GM19240 (cell line): ENCODE measurements around the gene RAD50.
"Not testable (repeated sequence)": the region's sequence is repeated elsewhere in the genome, so short reads cannot be mapped to it uniquely, and the experiment has no call there.

Experiments used
- DNase-seq: peaks from one replicate; pipeline ENCODE4 v3.0.0; 2011; ENCODE audit warnings: low spot score; ENCODE audit not compliant: insufficient read length

The RAD50 gene

DNA sequence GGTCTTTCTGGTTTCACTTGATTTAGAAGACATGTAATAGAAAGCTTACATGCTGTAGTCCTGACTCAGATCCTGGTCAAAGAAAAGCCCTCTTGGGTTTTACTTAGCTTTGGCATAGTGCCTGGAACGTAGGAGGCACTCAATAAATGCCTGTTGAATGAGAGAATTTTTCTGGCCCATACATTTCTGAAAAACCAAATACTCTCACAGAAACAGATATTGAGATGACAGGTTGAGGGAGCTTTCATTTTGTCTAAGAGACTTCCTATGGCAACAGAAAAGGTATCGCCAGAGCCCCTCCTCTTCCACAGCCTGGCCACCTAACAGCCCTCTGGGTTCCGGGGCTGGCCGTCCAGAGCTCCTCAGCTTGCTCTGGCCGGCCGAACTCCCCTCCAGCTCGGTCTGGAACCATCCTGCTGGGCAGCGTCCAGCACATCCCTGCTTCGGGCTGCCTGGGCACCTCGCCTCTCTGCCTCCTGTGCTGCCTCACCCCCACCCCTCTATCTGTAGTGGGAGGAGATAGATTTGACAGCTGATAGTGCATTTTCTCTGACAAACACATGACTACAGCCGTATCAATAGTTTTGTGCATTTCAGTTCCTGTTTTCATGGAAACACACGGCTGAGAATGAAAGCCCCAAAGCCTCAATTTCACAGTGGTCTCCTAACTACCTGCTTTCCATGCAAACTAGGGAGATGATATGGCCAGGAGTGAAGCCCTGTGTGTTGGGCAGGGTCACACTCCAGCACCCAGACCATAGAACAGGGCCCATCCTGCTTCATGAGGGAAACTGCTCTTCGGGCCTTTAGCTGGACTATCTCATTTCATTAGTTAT, 118.1 kb downstream of the RAD50 start:
- DNase-seq, result peak; percentile 69

DNA sequence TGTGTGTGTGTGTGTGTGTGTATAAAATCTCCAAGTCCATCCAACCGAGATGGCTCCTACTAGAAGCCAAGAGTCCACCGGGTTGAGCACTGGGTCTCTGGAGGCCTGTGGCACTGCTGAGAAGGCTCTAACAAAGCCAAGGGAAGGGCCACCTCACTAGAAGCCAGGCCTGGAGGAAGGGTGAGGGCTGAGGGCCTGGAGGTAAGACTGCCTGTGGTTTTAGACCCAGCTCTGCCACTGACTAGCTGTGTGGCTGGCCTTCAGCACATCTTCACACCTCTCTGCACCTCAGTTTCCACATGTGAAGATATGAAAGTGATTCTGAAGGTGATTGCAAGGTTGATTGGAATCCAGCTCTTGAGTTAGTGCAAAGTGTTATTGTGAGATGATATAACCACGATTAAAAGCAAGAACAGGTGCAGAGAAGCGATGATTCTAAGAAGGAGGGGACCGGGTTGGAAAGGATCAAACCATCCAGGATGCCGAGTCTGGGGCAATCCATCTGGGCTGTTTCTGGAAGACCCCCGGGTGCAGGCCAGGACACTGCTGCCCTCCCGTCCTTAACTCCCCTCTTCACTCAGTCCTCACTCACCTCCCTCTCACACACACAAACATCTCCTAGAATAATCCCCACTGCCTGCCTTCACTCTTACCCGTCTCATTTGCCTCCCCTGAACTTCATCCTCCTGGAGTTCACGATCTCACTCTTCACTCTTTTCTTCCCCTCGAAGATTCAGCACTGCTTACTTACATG, 119.3 kb downstream of the RAD50 start:
- DNase-seq, result no peak

DNA sequence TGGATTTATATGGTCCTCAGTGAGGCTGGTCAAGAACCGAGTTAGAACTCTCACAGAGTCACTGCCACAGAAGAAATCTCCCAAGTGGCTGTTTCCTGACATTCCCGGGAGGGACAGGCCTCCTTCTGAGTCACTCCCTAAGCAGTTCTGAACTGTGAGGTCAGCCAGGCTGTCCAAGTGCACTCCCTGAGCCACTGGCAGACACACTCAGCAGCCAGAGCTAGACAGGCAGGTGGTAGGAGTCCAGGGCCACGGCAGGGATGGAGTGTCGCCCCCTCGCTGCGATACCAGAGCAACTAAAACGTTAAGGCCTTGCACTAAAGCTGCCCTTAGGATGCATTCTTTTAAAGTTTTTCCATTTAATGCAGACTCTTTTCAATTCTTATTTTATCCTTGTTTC, 120.4 kb downstream of the RAD50 start:
- DNase-seq, result no peak

DNA sequence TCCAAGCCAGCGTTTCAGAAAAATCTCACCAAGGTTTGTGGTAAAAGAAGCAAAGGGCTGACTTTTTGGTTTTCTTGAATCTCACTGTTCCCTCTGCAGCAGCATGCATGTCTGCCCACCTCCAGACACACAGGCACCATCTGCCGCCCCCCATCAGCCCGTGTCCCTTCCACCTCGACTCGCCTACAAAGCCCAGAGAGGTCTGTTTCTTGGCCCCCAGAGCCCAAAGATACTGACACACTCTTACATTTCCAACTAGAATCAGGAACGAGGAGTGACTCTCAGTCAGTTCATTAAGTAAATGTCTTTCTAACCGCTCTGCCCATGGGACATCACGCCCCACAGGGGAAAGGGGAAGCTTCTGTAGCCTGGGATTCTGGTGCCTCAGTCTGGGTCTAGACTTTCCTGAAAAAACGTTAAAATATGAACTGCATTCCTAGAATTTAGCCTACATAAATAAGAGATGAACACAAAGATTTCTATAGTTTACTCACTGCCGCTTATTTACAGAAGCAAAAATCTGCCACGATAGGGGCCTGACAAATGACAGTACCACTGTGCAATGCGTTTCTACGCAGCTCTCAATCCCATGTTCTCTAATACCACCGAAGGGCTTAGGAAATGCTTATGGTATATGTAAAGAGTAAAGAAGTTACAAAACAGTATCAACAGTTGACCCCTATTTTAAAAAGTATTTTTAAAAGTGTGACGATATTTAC, 121.1 kb downstream of the RAD50 start:
- no peak for DNase-seq

DNA sequence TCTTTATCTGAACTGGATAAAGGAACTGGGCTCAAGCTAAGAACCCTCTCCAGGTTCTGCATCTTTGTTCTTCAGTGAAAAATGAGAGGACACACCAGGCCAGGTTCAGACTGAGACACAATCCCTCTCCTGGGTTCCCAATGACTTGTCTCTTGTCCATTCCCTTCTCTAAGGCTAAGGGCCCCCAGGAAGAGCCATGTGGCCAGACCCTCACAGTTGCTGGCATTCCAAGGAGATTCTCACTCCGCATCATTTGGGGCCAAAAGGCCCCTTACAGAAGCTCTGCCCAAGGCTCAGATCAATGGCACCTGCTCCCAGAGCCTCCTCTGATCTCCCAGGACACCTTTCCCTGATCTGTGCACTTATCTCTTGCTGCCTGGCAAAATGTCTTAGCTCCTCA, 122.0 kb downstream of the RAD50 start:
- DNase-seq, result no peak

DNA sequence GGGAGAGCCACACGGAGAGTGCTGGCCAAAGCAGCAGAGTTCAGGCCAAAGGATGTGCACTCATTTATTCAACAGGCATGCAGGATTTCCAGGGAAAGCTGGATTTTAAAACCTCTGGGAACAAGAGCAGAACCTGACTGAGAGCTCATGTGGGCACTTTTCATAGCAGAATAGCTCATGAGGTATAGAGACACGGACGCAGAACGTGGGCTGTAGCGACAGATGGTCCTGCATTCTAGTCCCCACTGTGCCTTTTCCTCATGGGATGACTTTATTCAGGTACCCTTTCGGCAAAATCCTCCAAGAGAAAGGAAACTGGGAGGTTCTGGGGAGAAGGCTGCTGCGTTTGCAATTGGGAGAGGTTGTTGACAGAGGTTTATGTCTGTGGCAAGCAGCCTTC, 122.4 kb downstream of the RAD50 start:
- no peak for DNase-seq

DNA sequence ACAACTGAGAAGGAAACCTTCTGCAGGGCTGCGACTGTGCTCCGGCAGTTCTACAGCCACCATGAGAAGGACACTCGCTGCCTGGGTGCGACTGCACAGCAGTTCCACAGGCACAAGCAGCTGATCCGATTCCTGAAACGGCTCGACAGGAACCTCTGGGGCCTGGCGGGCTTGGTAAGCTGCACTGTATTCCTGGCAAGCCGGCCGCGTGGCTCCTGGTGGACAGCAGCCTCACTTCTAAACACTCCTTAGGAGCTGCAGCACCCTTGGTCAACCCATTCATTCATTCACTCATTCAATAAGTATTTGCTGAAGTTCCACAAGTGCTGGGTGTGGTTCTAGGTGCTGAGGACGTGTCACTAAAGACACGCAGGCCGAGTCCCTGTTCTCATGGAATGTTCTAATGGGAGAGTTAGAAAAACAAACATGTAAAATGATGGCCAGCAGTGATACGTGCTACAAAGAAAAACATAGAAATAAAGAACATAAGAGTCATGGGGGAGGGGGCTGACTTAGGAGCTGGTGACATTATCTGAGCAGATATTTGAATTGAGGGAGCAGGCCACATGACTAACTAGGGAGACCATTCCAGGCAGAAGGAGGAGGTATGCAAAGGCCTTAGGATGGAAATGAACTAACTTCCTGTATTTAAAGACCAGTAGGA, 123.1 kb downstream of the RAD50 start:
- DNase-seq, result no peak

DNA sequence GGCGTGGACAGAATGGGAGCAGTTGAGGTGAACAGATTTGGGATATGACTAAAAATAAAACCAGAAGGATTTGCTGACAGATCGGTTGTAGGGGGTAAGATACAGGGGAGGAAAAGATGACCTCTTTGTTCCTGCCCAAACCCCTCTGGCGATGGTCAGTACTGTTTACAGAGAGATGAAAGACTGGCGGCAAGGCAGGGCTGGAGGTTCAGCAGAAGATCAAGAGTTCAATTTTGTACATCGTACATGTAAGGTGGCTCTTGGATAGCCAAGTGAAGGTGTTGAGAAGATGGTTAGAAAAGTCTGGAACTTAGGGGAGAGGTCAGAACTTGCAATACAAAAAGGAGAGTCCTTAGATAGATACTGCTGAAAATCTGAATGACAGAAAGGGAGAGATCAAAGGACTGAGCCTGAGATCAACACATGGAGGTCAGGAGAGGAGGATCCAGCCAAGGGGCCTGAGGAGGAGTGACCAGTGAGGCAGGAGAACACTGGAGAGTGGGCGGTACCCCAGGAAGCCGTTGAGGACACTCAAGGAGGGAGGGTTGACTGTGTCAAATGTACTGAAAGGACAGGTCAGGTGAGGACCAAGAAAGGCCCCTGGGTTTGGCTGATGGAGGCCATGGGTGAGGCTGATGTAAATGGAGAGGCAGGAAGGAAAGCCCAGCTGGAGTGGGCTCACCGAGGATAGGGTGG, 124.2 kb downstream of the RAD50 start:
- DNase-seq, result no peak

DNA sequence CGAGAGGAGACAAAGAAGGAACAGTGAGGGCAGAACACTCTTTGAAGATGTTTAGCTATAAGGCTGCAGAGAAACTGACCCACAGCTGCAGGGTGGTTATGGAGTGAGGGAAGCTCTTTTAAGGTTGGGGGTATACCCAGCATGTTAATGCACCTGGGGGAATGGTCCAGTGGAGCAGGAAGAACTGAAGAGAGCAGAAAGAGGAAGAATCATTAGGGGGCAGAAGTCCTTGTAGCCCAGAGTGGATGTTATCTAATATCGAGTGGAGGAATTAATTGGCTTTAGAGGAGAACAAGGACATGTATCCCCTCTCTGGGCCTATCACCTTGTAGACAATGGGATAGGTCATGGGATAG, 124.7 kb downstream of the RAD50 start:
- DNase-seq, result no peak

DNA sequence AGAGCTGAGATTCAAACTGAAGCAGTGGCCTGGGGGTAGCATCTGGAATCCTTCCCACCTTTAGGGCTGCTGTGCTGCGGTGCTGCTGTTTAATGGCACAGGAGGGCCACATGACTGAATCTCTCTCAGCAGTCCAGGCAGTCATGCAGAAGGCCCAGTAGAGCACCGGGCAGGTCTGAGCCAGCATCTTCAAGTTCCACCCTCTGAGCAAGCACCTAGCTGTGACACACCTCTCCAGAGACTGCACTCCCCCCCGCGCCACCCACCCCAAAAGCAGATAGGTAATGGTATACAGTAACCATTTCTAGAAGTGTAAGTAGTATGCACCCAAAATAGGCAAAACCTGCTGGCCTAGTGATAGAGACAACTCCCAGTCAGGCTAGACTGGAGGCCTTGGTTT, 125.2 kb downstream of the RAD50 start:
- no peak for DNase-seq

DNA sequence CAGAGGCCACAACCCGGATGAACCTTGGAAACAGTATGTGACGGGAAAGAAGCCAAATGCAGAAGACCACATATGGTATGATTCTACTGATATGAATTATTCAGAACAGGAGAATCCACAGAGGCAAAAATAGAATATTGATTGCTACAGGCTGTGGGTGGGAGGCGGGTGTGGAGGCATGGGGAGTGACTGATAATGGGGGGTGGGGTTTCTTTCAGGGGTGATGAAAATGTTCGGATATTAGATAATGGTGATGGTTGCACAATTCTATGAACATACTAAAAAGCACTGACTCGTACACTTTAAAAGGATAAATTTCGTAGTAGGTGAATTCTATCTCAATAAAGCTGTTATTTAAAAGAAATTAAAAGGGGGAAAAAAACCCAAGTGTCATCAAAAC, 127.7 kb downstream of the RAD50 start:
- no peak for DNase-seq

DNA sequence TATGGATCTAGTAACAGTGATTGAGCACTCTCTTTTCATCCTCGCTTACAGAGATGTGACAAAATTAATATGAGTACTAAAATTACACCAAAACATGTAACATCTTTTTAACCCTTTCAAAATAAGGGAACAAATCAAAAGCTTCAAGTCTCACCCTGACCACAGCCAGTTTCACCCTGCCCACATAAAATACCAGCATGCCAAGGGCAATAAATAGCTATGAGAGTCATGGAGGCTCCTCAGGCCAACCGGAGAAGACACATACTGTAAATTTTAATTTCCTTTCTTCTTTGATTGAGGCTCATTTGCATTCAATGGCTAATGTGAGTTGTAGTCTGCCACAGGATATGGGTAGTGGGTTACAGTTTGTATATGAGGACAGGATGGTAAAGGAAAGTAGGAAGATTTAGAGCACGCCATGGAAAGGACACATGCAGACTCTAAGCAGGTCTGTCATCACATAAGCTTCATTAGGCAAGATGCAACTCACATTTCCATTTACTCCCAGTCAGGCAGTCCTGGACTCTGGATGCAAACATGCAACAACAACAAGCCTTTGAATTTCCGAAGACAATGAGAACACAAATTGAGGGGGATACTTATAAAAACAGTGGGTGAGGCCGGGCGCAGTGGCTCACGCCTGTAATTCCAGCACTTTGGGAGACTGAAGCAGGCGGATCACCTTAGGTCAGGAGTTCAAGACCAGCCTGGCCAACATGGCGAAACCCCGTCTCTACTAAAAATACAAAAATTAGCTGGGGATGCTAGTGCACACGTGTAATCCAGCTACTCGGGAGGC, 128.3 kb downstream of the RAD50 start:
- no peak for DNase-seq

DNA sequence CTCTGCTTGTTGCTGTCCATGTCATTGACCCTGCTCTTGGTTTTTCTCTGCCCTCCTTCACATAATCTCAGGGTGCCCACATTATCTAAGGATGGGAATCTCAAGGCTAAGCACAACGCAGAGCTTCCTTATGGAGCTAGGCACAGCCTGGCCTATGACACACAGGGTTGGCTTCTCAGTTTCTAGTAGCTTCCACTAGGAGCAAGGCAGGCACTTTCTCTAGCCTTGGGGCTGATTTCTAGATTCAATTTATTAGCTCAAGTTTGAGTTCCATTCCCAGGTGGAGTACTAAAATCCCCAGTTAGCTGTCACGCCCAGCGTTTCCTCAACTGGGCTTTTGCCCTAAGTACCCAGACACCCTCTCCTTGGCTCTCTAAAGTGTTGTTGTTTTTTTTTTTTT, 129.4 kb downstream of the RAD50 start:
- DNase-seq, result no peak

DNA sequence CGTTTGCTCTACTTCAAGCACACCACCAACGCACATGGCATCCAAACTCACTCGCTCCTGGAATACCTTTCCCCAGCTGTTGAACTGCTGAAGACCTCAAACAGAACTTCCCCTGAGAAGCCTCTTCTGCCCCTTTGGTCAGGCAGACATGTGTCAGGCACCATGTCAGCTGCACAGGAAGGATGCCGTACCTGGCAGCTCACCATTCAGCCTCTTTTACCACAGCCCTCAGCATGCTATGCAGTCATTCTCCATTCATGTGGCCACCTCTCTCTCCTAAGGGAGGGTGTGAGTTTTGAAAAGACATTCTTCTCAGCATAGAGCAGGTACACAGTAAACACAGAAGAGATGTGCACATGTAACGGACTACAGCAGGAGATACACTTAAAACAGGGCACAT, 131.2 kb downstream of the RAD50 start:
- DNase-seq, result no peak

DNA sequence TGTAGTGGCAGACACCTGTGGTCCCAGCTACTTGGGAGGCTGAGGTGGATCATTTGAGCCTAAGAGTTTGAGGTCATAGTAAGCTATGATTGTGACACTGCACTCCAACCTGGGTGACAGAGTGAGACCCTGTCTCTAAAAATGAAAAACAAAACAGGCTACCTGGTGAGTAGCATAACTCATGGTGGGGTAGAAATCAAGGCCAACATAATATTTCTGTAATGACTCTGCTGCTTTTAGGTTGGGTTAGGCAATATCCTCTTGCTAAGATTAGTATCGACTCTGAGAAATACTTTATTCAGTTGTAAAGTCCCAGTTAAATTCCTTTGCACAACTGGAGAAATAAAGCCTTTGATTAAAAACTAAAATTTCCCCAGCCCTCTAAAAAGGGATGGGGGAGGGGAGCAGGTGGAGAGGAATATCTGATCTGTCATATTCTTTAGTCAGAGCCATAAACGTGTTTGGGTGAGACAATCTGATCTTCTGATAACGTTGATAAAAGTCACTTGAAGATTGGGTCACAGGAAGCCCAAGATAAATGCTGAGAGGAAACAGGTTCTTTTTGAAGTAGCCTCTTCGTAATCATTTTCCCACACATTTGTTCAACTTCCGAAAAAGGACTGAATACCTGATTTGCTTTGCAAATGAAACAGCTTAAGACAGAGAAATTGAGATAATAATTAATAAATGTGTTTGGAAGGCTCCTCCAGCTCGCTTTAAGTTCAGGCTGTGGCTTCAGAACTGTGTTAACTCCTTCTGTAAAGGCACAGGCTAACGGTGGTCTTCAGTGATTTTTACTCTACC, 132.0 kb downstream of the RAD50 start:
- DNase-seq, result no peak

DNA sequence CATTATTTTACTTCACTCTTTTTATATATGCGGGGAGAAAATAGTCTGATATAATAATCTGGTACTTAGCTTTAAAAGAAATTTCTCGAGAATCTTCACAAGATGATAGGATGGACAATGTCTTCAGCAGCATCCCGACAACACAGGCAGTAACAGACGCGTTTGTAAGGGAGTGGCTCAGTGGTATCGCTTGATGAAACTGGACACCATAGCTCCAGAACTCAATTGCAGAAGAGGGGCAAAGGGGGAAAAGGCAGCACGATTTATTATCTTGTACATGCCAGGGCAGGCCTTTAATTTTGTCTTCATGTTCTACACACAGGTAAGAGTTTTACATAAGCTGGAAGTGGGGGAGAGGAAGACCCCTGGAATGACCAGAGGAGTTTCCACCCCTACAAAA, 132.7 kb downstream of the RAD50 start:
- no peak for DNase-seq

DNA sequence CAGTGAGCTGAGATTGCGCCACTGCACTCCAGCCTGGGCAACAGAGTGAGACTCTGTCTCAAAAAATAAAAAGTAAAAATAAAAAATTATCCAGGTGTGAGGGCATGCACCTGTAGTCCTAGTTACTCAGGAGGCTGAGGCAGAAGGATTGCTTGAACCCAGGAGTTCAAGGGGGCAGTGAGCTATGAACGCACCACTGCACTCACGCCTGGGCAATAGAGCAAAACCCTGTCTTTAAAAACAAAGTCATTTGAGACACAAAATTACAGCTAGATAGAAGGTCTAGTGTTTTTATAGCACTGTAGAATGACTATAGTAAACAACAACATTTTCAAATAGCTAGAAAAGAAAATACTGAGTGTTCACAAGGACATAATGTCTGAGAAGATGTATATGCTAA, 133.4 kb downstream of the RAD50 start:
- DNase-seq, result no peak

DNA sequence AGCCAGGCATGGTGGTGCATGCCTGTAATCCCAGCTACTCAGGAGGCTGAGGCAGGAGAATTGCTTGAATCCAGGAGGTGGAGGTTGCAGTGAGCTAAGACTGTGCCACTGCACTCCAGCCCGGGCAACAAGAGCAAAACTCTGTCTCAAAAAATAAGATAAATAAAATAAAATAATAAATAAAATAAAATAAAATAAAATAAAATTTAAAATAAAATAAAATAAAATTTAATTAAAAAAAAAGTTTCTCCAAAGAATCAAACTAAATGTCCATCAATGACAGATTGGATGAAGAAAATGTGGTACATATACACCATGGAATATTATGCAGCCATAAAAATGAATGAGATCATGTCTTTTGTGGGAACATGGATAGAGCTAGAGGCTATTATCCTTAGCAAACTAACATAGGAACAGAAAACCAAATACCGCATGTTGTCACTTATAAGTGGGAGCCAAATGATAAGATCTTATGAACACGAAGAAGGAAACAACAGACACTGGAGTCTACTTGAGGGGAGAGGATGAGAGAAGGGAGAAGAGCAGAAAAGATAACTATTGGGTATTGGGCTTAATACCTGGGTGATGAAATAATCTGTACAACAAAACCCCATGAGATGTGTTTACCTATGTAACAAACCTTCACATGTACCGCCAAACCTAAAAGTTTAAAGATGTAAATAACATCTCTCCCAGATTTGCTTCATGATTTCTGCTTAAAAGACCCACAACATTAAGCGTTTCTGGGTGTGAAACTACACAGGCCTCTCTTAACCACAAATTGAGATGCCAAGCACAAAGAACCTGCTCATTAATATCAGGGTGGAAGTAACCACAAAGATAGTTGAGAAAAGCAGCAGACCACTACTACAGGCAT, 135.2 kb downstream of the RAD50 start:
- DNase-seq, result not testable (repeated sequence)

DNA sequence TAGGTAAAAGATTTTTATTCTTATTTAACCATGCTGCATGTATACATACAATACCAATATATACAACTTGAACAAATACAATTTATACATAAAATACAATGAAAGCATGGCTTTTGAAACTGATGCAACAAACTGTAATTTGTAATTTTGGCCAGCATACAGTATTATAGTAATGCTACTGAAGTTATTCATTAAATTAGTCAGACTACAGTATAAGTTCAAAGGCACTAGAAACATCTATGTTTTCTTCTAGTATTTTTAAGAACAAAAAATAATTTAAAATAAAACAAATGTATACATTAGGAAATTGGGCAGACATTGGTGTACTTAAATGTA, 135.8 kb downstream of the RAD50 start:
- no peak for DNase-seq
